ENCODE data around the gene COL13A1.

Gene COL13A1

DNA sequence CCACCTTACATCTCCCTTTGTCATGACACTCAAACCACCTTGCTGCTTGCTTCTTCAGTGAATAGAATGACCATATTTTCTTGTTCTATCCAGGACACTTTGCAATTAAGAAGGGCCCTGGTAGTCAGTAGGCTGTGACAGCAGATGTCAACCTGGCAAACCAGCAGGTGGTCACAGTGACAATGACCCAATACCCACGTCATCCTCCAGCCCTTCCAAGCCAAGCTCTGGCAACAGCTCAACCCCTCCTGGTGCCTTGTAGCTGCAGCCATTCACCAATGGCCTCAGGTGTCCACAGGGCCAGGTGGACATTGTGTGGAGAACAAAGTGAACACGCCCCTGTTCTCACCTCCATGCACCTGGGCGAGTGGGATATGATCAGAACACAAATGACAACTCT lies 163.4 kb downstream of the COL13A1 start:
- DNase-seq (ENCODE audit: low read depth), result no peak

- no peak for DNase-seq (ENCODE audit: low read depth)
Observed at GRCh38 chr10:69965919-69966662, 164.4 kb downstream of the COL13A1 start.

GRCh38 chr10:69968830-69969229 lies 167.1 kb downstream of the COL13A1 start:
- DNase-seq (ENCODE audit: low read depth), result no peak

DNA sequence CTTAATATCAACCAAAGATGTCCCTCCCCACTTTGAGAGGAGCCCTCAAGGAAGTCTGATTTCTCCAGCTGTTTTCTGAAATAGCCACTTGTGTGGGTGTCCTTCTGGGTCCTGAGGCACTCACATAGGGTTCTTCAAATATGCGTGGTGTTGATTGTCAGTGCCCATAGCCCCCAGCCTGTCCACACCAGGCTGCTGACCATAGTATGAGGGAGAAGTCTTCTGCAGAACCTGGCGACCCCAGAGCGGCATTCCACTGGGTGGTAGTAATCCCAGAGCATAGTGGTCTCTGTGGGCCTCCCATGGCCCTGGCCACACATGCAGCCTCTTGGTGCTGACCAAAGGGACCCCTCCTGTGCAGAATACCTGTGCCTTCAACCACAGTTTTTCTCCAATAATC lies 168.3 kb downstream of the COL13A1 start:
- no peak for DNase-seq (ENCODE audit: low read depth)

- DNase-seq (ENCODE audit: low read depth), result no peak
Observed at GRCh38 chr10:69972981-69973397, 171.3 kb downstream of the COL13A1 start.

- no peak for DNase-seq (ENCODE audit: low read depth)
Observed at GRCh38 chr10:69973678-69974077, 172.0 kb downstream of the COL13A1 start.

DNA sequence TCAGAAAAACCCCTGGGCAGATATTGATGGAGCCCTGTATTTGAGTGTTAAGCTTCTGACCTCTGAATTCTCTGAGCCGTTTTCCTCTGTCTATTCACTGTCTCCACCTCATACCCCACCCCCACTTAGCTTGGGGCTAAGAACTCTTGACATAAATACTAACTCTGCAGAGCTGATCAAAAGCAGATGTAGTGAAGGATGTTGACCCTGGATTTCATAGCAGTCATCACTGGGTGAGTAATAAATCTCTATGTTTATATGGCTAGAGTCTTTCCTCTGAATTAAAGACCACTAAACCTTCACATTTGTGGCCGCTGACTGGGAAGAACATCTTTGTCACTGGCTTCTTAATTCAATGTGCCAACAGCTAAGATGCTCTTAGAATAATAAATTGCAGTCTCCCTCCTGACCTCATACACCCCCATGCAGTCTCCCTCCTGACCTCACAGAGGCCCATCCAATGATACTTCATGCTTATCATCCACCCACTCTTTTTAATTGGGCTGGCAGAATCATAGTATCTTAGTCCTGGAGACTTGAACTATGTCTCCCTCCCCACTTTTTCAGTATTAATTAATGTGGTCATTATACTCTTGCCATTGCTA lies 172.9 kb downstream of the COL13A1 start:
- DNase-seq (ENCODE audit: low read depth), result no peak

GRCh38 chr10:69976795-69977546 lies 175.3 kb downstream of the COL13A1 start:
- no peak for DNase-seq (ENCODE audit: low read depth)

DNA sequence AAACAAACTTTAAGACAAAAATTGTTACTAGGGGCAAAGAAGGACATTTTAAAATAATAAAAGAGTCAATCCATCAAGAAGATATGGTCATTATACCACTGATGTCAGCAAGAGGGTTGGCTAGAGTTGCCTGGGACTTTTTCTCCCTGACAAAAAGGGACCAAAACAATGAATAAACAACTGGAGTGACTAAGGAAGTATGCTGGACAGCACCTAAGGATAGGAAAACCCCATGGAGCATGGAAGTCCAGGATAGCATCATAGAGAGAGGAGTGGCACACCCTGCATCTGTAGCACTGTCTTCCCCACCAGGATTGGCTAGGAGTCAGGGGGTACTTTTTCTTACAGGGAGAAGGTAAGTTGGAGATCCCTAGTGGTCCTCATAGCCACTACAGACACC lies 177.5 kb downstream of the COL13A1 start:
- no peak for DNase-seq (ENCODE audit: low read depth)

DNA sequence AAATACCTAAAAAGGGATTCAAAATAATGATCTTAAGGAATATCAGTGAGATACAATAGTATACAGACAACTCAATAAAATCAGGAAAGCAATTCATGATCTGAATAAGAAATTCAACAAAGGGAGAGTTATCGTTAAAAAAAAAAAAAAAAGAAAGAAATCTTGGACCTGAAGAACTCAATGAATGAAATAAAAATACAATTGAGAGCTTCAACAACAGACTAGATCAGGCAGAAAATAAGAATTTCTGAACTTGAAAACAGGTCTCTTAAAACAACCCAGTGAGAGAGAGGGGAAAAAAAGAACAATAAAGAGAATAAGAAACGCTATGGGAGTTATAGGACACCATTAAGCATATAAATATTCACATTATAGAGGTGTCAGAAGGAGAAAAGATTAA lies 179.0 kb downstream of the COL13A1 start:
- DNase-seq (ENCODE audit: low read depth), result no peak

- no peak for DNase-seq (ENCODE audit: low read depth)
Observed at GRCh38 chr10:69988094-69988493, 186.4 kb downstream of the COL13A1 start.

DNA sequence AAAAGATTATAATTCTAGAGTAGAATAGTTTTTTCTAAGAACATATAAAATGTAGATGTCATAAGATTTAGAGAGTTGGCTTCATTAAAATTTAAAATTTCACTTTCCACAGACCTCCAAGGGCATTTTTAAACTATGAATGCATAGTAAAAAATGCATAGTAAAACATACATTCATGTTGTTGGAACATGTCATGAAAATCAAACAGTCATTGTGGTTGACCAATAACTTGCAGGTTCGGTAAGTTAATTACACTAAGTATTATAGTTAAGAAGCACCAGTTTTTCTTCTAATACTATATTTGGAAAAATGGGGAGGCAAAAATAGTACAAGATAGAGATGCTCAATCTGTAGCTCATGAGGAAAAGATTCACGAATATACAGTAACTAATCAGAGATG lies 189.4 kb downstream of the COL13A1 start:
- no peak for DNase-seq (ENCODE audit: low read depth)

GRCh38 chr10:69994262-69994661 lies 192.6 kb downstream of the COL13A1 start:
- no peak for DNase-seq (ENCODE audit: low read depth)

GRCh38 chr10:69996611-69997010 lies 194.9 kb downstream of the COL13A1 start:
- no peak for DNase-seq (ENCODE audit: low read depth)

DNA sequence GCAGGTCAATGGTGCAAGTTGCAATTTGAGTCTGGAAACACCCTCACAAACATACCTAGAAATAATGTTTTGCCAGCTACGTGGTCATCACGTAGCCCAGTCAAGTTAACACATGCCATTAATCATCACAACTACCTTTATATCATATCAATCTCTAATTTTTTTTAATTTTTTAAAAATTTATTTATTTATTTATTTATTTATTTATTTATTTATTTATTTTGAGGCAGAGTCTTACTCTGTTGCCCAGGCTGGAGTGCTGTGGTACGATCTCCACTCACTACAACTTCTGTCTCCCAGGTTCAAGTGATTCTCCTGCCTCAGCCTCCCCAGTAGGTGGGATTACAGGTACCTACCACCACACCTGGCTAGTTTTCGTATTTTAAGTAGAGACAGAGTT lies 198.6 kb downstream of the COL13A1 start:
- no peak for DNase-seq (ENCODE audit: low read depth)

- no peak for DNase-seq (ENCODE audit: low read depth)
Observed at GRCh38 chr10:70007116-70007820, 205.6 kb downstream of the COL13A1 start.
